ENCODE measurements around the gene DYRK3. TPM values are rescaled to one million over a fixed set of nuclear protein-coding genes. Genes with fewer than 3 reads are reported as not detected.
A peak's percentile ranks its signal among the peaks of the same experiment; 100 is the strongest.

Gene DYRK3
- total RNA-seq, 3 donors from 2014 or later, result 5.3 to 7.7 (median 7.7) TPM

DNA sequence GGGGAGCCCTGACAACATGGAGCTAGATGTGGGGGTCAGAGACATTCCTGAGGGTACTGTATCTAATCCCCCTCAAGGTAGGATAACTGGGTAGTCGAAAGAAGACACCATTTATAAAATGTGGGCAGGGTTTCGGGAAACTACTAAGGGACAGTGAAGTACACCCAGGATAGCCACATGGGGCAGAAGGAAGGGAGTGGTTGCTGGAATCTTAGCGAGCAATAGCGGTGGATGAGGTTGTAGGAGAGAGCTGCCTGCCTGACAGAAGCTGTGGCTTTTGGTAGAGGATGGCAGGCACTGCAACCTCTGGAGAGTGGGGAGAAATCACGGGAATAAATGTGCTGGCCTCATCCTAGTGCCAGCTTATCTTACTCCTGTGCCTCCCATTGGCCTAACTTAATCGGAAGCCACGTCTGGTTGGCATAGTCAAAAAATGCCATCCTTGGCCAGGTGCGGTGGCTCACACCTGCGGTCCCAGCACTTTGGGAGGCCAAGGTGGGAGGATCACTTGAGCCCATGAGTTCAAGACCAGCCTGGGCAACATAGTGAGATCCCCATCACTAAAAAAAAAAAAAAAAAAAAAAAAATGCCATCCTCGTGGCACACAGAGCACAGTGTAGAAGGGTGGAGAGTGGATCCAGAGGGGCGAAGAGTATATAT is 26.0 kb downstream of the DYRK3 start:
- H3K36me3 Mint-ChIP-seq (ENCODE audit: insufficient read depth), result no peaks in the 10 kb centered on the region
- no peak for DNase-seq
- no peak overlapping the region for H3K4me3 Mint-ChIP-seq
- ATAC-seq, result no peak
- H3K27me3 Mint-ChIP-seq (ENCODE audit: low read depth), result peaks cover 26% of the 10 kb centered on the region
- no peaks in the 10 kb centered on the region for H3K9me3 Mint-ChIP-seq
- H3K4me1 Mint-ChIP-seq (ENCODE audit: low read depth), result peaks cover 18% of the 10 kb centered on the region

DNA sequence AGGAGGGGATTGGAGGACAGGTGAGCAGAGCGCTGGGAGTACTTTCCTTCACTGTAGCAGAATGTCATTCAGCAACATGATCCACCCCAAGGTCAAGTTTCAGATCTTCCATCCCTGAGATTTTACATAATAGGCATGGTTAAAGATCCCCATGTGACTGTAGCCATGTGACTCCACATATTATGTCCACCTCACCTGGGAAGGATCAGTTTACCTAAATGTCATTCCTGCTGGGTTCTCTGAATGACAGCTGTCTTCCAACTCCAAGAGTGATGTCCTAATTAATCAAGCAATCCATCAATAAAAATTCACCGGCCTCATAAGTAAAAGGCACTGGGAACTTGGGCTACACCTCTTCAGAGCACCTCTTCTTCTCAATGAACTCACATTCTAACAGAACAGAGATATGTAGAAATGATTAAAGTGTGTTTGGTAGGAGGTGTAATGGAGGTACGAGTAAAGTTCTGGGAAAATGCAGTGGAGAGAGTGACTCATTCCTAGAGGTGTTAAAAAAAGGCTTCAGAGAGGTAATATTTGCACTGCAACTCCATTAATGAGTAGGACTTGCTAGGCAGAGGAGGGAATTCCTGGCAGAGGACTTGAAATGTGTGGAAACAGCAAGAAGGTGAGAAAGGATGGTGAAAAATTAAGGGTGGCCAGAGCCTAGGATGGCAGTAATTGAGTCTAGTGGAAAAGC is 27.2 kb downstream of the DYRK3 start:
- ATAC-seq (peak; percentile 30 to 56), DNase-seq (no peak)
- Mint-ChIP-seq H3K9me3 (no peaks in the 10 kb centered on the region), H3K27me3 (ENCODE audit: low read depth) (peaks cover 24% of the 10 kb centered on the region), H3K4me1 (ENCODE audit: low read depth) (peaks cover 18% of the 10 kb centered on the region), H3K36me3 (ENCODE audit: insufficient read depth) (no peaks in the 10 kb centered on the region), H3K4me3 (no peak overlapping the region)

DNA sequence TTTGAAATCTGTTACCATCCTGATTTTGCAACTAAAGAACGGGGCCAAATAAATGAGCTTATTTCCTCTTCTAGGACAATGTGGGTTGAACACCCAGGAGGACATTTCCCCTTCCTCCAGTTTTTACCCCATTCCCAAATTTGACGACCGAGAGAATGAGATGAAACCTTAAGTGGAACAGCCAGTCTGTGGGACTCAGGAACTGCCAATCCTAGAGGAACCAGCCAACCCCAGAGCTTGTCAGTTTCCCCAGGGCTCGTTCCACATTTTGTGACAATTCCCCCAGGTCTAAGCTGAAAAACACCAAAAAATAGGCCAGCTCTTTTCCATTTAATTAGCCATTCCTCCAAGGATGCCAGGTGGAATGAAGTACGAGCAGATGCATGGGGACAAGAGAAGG is 28.0 kb downstream of the DYRK3 start:
- ATAC-seq (no peak), DNase-seq (no peak)
- Mint-ChIP-seq H3K9me3 (no peaks in the 10 kb centered on the region), H3K4me1 (ENCODE audit: low read depth) (peaks cover 22% of the 10 kb centered on the region), H3K4me3 (no peak overlapping the region), H3K36me3 (ENCODE audit: insufficient read depth) (no peaks in the 10 kb centered on the region), H3K27me3 (ENCODE audit: low read depth) (peaks cover 19% of the 10 kb centered on the region)

DNA sequence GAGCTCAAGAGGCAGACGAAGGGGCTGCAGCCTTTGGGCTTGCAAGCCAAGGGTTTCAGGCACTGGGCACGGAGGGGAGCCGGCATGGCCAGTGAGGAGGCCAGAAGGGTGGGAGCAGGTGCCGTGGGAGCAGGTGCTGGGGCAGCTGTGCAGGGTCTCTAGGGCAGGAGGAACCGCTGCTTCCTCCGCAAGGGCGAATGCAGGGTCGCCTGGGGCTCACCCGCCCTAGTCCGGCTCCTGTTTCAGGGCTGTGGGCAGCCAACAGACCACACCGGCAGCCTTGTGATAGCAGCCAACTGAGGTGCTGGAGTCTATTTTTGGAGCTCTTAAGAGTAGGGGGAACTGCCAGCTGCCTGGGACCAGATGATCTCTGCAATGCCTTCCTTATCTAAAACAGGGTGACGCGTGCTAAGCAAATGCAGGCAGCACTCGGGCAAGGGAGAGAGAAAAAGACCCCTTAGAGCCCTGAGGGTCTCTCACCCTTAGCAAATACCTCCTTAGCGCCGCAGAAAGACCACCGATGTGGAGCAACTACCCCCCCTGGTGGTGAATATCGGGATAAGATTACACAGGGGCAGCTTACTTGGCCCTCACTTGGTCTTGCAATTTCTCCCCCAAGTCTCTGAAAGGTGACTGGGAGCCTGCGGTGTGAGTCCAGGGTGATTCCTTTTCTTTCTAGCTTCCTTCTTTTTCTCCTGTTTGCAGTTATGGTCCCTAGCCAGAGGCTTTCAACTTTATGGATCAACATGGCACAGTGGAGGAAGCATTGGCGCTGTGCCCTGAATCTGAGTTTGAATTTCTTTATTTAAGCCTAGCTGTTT is 28.7 kb downstream of the DYRK3 start:
- Mint-ChIP-seq H3K4me3 (no peak overlapping the region), H3K9me3 (no peaks in the 10 kb centered on the region), H3K36me3 (ENCODE audit: insufficient read depth) (no peaks in the 10 kb centered on the region), H3K4me1 (ENCODE audit: low read depth) (peaks cover 25% of the 10 kb centered on the region), H3K27me3 (ENCODE audit: low read depth) (peaks cover 19% of the 10 kb centered on the region)
- peak; percentile 71 for DNase-seq
- peak; percentile 77 to 83 for ATAC-seq

DNA sequence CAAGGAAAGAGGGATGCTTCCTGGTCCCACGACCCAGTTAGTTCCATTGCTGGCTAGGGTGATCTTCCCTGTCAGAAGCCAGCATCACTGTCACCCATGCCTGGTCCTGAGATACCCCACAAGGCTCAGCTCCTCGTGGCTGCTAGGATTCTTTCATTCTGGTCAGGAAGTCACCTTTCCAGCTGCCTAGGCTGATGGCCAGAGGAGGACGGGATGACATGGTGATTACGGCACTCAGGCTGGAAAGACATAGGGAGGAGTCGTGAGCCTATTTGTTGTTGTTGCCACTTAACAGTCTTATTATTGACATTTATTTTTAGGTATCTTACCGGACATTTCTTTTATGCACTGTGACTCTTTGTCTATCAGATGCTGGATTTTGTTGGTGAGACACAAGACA is 29.4 kb downstream of the DYRK3 start:
- Mint-ChIP-seq H3K9me3 (no peaks in the 10 kb centered on the region), H3K36me3 (ENCODE audit: insufficient read depth) (no peaks in the 10 kb centered on the region), H3K4me1 (ENCODE audit: low read depth) (peaks cover 25% of the 10 kb centered on the region), H3K4me3 (no peak overlapping the region), H3K27me3 (ENCODE audit: low read depth) (peaks cover 15% of the 10 kb centered on the region)
- ATAC-seq (no peak), DNase-seq (no peak)

DNA sequence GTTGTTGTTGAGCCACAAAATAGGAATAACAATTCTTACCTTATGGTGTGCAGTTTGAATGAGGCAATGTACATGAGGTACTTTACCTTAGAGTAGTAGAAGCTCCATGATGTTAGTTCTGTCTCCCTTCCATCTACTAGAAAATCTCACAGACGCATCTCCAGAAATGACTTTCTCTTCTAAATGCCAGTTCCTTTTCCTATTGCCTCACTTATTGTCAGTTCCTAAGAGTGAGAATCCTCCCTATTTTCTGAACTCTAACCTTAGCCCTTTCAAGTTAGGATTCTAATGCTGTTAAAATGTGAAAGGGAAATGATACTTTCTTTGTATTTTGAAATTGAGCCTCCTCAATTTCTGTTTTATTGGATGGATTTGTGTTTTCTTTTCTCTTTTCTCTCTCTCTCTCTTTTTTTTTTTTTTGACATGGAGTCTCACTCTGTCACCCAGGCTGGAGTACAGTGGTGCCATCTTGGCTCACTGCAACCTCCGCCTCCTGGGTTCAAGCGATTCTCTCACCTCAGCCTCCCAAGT is 30.8 kb downstream of the DYRK3 start:
- Mint-ChIP-seq H3K36me3 (ENCODE audit: insufficient read depth) (no peaks in the 10 kb centered on the region), H3K4me1 (ENCODE audit: low read depth) (peaks cover 25% of the 10 kb centered on the region)

DNA sequence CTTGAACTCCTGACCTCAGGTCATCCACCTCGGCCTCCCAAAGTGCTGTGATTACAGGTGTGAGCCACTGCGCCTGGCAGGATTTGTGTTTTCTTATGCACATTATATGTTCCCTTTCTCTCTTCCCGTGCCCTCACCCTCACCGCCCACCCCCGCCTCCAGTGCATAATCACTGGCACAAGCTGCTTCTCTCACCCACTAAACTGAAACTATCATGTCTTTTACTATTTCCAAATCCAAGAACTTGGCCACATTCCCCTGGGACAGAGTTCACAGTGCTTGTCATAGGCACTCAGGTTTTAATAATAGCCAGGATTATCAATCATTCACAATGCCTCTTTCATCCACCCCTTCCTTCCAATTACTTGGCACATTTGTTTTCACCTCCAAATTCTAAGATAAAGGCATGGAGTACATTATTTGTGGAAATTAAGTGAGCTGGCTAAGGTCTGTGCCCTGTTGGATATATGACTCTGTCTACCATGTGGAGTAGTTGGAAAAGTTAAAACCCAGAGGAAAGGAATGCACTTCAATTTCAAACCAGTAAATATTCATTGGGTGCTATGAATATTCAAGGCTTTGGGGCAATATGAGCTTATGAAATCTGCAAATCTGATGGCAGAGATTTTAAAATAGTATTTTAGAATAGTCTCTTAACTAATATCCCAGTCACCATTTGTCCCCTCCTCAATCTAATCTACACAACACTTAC is 31.8 kb downstream of the DYRK3 start:
- ATAC-seq, result no peak

More for the DNA sequence above, 30.8 kb downstream of the DYRK3 start:
- Mint-ChIP-seq H3K27me3 (ENCODE audit: low read depth) (peaks cover 15% of the 10 kb centered on the region), H3K4me3 (no peak overlapping the region), H3K9me3 (no peaks in the 10 kb centered on the region)
- ATAC-seq (no peak), DNase-seq (no peak)

DNA sequence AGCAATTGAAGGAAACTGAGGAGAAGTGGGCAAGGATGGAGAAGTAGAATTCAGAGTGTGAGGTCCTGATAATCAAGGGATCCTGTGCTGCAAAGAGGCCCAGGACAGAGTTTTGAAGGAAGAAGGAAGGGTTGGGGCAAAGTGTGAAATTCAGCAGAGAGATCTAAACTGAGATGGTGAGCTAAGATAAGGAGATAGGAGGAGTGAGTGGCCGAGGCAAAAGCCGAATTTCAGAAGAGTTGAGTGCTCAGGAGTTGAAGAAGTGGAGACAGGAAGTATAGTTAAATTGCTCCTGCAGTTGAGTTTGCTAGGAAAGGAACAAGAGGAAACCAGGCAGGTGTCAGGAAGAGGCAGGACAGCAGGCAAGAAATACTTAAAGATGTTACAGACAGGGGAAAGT is 33.0 kb downstream of the DYRK3 start:
- no peaks in the 10 kb centered on the region for H3K9me3 Mint-ChIP-seq
- no peak overlapping the region for H3K4me3 Mint-ChIP-seq
- ATAC-seq, result no peak
- peaks cover 13% of the 10 kb centered on the region for H3K4me1 Mint-ChIP-seq (ENCODE audit: low read depth)
- H3K27me3 Mint-ChIP-seq (ENCODE audit: low read depth), result peaks cover 6% of the 10 kb centered on the region
- no peaks in the 10 kb centered on the region for H3K36me3 Mint-ChIP-seq (ENCODE audit: insufficient read depth)
- no peak for DNase-seq

More for the DNA sequence above, 31.8 kb downstream of the DYRK3 start:
- peaks cover 15% of the 10 kb centered on the region for H3K27me3 Mint-ChIP-seq (ENCODE audit: low read depth)
- no peak overlapping the region for H3K4me3 Mint-ChIP-seq
- no peak for DNase-seq
- H3K4me1 Mint-ChIP-seq (ENCODE audit: low read depth), result peaks cover 23% of the 10 kb centered on the region
- no peaks in the 10 kb centered on the region for H3K36me3 Mint-ChIP-seq (ENCODE audit: insufficient read depth)
- no peaks in the 10 kb centered on the region for H3K9me3 Mint-ChIP-seq

DNA sequence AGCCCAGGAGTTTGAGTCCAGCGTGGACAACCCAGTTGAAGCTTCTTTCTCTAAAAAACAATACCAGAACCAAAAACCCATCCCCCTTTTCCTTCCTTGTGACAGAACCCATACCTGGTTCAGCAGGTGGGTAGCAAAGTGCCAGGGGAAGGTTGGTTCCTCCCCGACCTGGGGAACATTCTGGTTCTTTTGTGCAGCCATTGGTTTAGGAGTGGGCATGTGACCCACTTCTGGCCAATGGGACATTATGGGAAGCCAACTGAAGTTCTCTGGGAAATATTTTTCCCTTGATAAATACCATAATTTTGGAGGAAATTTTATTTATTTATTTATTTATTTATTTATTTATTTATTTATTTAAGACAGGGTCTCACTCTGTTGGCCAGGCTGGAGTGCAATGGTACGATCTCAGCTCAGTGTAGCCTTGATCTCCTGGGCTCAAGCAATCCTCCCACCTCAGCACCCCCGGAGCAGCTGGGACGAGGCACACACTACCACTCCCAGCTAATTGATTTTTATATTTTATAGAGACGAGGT is 33.6 kb downstream of the DYRK3 start:
- ATAC-seq, result no peak
- DNase-seq, result no peak
- Mint-ChIP-seq H3K4me1 (ENCODE audit: low read depth) (peaks cover 10% of the 10 kb centered on the region), H3K4me3 (no peak overlapping the region), H3K9me3 (no peaks in the 10 kb centered on the region), H3K27me3 (ENCODE audit: low read depth) (peaks cover 3% of the 10 kb centered on the region), H3K36me3 (ENCODE audit: insufficient read depth) (no peaks in the 10 kb centered on the region)

DNA sequence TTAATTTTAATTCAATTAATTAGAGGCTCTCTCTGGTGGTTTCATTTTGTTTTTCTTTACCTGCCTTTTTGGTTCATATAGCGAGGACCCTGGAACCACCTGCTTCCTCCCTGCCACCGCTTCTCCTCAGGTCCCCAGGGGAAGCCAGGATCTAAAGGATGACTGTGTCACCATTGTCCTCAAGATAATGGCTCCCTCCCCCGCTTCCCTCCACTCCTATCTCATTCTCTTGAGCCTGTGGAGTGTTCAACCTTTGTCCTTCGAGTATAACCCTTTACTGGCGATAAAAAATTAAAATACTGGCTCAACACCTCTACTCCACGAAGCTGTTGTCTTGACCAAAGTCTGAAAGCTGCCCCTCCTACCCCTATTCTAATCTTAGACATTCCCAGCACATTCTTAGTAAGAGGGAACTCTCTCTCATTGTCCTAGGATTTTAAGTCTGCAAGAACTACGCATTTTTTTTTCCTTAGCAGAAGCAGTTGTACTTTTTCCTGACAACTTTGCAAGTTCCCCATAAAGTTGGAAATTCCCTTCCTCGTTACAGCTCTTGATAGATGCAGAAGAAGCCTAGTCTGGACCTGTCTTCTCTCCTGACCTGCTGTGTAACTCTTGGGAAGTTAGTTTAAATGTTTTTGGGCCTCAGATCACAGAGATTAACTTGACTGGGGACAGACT is 36.8 kb downstream of the DYRK3 start:
- no peak for ATAC-seq
- no peaks in the 10 kb centered on the region for H3K27me3 Mint-ChIP-seq (ENCODE audit: low read depth)

DNA sequence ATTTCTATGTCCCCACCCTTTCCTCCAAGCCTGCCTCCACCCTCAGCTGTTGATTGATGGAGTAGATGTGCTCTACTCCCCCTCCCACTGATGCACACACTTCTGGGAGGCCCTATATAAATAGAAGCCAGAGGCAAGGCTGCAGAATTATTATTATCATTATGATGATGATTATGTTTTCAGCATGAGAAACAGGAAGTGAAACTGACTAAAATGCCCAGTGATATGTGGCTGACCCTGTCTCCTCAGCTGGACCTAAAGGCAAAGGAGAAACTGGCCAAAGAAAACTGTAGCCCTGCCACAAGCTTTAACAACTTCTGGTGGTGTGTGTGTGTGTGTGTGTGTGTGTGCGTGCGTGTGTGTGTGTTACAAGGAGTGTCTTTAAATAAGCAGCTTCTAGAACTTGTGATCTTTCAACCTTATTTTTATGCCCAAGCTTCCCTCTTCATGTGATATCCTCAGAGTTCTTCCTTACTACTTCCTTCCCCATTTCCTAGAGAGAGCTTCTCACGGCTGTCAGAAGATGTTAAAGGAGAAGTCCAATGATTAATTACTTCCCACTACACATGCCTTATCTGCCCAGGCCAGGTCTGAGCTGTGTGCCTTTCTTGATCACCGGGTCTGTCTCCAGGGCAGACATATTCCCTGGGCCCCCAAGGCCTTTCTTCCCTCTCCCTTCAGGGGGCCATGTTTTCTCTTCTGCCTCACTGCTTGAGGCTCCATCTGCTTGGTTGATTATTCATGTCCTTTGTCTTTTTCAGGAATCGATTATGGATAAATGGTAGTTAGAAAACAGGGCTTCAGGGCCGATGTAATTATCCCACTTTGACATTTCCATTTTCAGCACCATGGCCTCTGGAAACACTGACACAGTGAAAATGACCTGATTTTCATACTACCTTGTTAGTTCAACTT is 37.8 kb downstream of the DYRK3 start:
- Mint-ChIP-seq H3K27me3 (ENCODE audit: low read depth) (no peaks in the 10 kb centered on the region), H3K9me3 (no peaks in the 10 kb centered on the region), H3K4me1 (ENCODE audit: low read depth) (peaks cover 6% of the 10 kb centered on the region), H3K4me3 (no peak overlapping the region), H3K36me3 (ENCODE audit: insufficient read depth) (no peaks in the 10 kb centered on the region)
- DNase-seq, result no peak
- ATAC-seq, result no peak

More for the DNA sequence above, 36.8 kb downstream of the DYRK3 start:
- Mint-ChIP-seq H3K36me3 (ENCODE audit: insufficient read depth) (no peaks in the 10 kb centered on the region), H3K4me1 (ENCODE audit: low read depth) (peaks cover 8% of the 10 kb centered on the region), H3K9me3 (no peaks in the 10 kb centered on the region), H3K4me3 (no peak overlapping the region)
- DNase-seq, result no peak

DNA sequence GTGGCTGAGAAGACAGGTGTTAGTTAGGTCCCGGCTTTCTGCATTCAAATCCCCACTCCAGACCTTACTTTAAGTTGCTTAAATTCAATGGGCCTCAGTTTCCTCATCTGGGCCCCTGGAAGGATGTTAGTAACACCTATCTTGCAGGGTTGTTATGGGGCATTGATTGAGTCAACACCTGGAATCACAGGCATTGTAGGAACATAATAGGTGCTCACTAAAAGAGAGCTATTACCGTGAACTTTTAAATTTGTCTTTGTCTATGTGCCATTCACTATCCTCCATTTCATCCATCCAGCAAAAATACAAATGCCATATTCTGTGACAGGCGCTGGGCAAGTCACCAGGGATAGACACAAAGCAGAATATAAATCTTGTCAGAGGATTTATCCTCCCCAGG is 38.9 kb downstream of the DYRK3 start:
- H3K27me3 Mint-ChIP-seq (ENCODE audit: low read depth), result peaks cover 2% of the 10 kb centered on the region
- no peaks in the 10 kb centered on the region for H3K36me3 Mint-ChIP-seq (ENCODE audit: insufficient read depth)
- no peaks in the 10 kb centered on the region for H3K9me3 Mint-ChIP-seq
- no peak for ATAC-seq
- peaks cover 8% of the 10 kb centered on the region for H3K4me1 Mint-ChIP-seq (ENCODE audit: low read depth)
- H3K4me3 Mint-ChIP-seq, result no peak overlapping the region
- DNase-seq, result no peak
